Astrocyte of the spinal cord (primary cell): ENCODE data around the gene CALR.
"Not testable (repeated sequence)": the region's sequence is repeated elsewhere in the genome, so short reads cannot be mapped to it uniquely, and the experiment has no call there.

Source experiments
- DNase-seq: peaks from one replicate; pipeline ENCODE4 v3.0.0; 2011; ENCODE audit warnings: low read depth, low spot score
- H3K4me3 ChIP-seq: 2 replicates; pipeline ENCODE4 v1.5.1; 2011; ENCODE audit warnings: low read depth, mild to moderate bottlenecking, low read length, moderate library complexity
- in situ Hi-C: cut with HindIII; loops from 2 replicates; pipeline ENCODE4 v1.10.0; 2017; ENCODE audit warnings: low sequenced_read_pairs
- TF ChIP-seq, protein P1 (sequence below): IDR thresholded peaks from 2 replicates; pipeline ENCODE4 v1.5.1; 2012; ENCODE audit warnings: low read depth, mild to moderate bottlenecking, low read length, inconsistent platforms

CALR gene

GRCh38 chr19:12947702-12948611 lies 9.5 kb downstream of the CALR start:
- TF ChIP-seq, protein P1, sequence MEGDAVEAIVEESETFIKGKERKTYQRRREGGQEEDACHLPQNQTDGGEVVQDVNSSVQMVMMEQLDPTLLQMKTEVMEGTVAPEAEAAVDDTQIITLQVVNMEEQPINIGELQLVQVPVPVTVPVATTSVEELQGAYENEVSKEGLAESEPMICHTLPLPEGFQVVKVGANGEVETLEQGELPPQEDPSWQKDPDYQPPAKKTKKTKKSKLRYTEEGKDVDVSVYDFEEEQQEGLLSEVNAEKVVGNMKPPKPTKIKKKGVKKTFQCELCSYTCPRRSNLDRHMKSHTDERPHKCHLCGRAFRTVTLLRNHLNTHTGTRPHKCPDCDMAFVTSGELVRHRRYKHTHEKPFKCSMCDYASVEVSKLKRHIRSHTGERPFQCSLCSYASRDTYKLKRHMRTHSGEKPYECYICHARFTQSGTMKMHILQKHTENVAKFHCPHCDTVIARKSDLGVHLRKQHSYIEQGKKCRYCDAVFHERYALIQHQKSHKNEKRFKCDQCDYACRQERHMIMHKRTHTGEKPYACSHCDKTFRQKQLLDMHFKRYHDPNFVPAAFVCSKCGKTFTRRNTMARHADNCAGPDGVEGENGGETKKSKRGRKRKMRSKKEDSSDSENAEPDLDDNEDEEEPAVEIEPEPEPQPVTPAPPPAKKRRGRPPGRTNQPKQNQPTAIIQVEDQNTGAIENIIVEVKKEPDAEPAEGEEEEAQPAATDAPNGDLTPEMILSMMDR, result no peak
- in situ Hi-C loops, result no loop called here
- DNase-seq, result no peak
- no peak overlapping the region for H3K4me3 ChIP-seq

DNA sequence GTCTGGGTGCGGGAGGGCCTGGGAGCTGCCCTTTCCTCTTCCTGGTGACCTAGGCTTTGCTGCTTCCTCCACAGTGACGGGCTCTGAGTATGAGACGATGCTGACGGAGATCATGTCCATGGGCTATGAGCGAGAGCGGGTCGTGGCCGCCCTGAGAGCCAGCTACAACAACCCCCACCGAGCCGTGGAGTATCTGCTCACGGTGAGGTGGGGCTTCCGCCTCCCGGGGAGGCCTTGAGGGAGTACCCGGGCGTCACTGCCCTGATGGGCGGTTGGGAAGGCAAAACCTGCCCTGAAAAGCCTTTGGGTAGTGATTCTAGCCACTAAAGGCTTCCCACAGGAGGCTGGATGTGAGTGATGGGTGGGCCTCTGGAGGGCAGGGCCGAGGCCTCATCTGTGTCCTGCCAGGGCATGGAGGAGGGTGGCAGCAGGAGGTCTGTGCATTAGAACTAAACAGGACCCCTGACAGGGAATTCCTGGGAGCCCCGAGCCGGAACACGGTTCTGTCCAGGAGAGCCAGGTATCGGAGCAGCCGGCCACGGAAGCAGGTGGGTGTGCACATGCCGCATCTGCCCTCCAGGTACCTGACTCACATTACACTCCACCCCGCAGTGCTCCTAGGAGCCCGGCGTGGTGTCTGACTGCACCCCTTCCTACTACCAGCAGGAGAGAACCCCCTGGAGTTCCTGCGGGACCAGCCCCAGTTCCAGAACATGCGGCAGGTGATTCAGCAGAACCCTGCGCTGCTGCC lies 10.4 kb downstream of the CALR start:
- in situ Hi-C loops, result no loop called here
- no peak overlapping the region for H3K4me3 ChIP-seq
- TF ChIP-seq, protein P1, result no peak
- no peak for DNase-seq

DNA sequence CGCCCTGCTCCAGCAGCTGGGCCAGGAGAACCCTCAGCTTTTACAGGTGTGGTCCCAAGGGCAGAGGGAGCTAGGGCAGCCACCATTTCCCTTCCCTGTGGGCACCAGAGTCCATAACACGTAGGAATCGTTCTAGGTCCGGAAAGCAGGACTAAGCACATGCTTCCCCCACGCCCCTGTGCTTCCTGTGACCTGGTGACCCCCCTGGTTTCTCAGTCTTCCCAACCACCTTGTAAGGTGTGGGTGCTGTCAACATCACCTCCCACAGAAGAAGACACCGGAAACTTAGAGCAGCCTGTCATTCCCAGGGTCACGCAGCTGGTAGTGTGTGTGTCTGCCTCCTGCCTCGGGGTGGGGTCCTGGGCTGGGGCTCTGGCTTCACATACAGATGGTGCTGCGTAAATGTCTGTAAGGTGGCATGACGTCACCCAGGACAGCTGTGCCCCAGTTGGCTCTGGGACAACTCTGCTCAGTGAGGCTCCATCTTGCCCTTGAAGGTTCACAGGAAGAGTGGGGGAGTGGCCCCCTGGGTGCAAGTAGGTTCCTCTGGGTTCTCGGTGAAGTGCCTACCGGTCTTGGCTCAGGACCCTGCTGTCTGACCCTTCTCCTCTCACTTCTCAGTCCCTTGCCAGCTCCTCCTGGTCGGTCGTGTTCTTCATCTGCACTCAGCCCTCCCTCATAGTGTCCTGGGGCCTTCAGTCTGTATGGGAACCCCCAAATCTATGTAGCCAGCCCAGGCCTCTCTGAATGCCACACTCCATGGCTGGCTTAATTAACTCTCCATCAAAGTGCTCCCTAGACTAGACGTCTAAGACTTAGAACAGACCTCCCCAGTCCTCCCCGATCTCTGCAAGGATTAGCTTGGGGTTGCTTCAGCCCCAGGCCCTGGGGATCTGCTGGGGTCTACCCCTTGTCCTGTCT lies 11.2 kb downstream of the CALR start:
- in situ Hi-C loops, result no loop called here
- no peak overlapping the region for H3K4me3 ChIP-seq
- no peak for DNase-seq
- TF ChIP-seq, protein P1, result no peak

DNA sequence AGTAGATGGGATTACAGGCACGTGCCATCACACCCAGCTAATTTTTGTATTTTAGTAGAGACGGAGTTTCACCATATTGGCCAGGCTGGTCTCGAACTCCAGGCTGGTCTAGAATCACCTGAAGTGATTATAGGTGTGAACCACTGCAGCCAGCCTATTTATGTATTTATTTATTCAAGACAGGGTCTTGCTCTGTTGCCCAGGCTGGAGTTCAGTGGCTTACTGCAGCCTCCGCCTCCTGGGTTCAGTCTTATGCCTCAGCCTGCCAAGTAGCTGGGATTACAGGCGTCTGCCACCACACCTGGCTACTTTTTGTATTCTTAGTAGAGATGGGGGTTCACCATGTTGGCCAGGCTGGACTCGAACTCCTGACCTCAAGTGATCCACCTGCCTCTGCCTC lies 13.6 kb downstream of the CALR start:
- H3K4me3 ChIP-seq, DNase-seq, in situ Hi-C loops: not testable (repeated sequence)

DNA sequence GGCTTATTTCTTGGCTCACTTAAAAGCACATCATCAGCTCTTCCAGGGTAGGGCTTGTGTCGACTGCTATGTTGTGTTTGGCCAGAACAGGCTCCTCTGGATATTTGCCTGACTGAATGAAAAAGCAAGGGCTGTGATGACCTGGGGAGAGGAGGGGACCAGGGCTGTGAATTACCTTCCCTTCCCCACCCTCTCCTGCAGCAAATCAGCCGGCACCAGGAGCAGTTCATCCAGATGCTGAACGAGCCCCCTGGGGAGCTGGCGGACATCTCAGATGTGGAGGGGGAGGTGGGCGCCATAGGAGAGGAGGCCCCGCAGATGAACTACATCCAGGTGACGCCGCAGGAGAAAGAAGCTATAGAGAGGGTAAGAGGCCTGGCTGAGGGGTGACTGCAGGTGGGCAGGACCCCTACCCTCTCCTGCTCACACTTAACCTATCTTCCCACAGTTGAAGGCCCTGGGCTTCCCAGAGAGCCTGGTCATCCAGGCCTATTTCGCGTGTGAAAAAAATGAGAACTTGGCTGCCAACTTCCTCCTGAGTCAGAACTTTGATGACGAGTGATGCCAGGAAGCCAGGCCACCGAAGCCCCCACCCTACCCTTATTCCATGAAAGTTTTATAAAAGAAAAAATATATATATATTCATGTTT lies 14.2 kb downstream of the CALR start:
- DNase-seq, result peak; percentile 88
- TF ChIP-seq, protein P1, result no peak
- H3K4me3 ChIP-seq, result no peak overlapping the region
- in situ Hi-C loops, result no loop called here

- no peak overlapping the region for H3K4me3 ChIP-seq
- no peak for DNase-seq
- TF ChIP-seq, protein P1, result no peak
- in situ Hi-C loops, result no loop called here
Measured at GRCh38 chr19:12953138-12953798, 14.9 kb downstream of the CALR start.
